Spleen (tissue), 7 donors: ENCODE data around the gene NEUROD4.

Experiments used
- CTCF ChIP-seq, 11 experiments: fragments of 200-600 bp in 7 of 11; fragments of 450-650 bp in 4 of 11; sonication (generic) in 4 of 11; IDR thresholded peaks in 8 of 11; conservative IDR thresholded peaks in 3 of 11; 1 replicate in 7 of 11; 2 replicates in 4 of 11; pipeline versions ENCODE4 v1.4.0 to v1.8.0; 2016 to 2021; ENCODE audit warnings: antibody characterized with exemption in 11 of 11, inconsistent platforms in 4 of 11, mild to moderate bottlenecking in 1 of 11
- POLR2A ChIP-seq, 3 donors: fragments of 450-650 bp; IDR thresholded peaks; one replicate each; pipeline ENCODE4 v1.5.1; 2017; ENCODE audit warnings: antibody characterized with exemption in 3 of 3, mild to moderate bottlenecking in 1 of 3
- POLR2AphosphoS5 ChIP-seq, 3 donors: sonication (generic); formaldehyde crosslinking; IDR thresholded peaks; one replicate each; pipeline ENCODE4 v1.5.1; 2017; ENCODE audit warnings: antibody characterized with exemption in 3 of 3
- donor health status: DM: no; HTN: no; CAD: no; lungs with moderate emphysema.
- donor health status: DM: no; HTN: no; CAD: no.
- donor health status: DM: no; HTN: no; CAD: no.

GRCh38 chr12:54998958-54999510 lies 20.7 kb upstream of the NEUROD4 start:
- TF ChIP-seq CTCF (IDR thresholded peaks at IDR 0.05 in 8 of 11, conservative IDR thresholded peaks at IDR 0.05 in 3 of 11) (no peak), POLR2A (IDR thresholded peaks at IDR 0.05) (no peak), POLR2AphosphoS5 (IDR thresholded peaks at IDR 0.05) (no peak)
